ENCODE measurements around the gene VPS50.

DNA sequence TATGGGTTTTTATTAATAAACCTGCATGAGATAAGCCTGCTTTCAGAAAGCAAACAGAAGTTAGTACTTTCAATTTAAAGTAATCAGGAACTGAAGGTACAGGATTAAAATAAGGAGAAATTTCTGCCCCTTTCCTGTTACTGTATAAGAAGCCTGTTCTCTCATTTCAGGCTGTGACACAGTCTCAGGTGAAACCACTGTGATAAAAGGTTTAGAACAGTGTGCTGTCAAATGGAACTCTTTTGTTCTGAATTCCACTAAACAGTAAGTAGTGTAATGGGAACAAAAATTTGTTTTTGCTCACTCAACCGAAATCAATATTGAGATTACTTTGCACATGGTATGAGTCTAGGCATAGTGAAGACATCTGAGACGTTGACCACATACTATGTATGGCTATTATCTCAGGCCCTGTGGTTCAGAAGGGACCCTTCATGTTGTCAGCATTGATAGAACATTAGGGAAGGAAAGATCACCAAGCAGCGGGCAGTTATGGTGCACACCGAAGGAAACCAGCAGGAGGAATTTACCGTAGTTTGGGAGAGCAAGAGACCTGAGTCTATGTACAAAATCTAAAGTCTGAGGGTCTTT is 20.8 kb upstream of the VPS50 start:
- TF ChIP-seq, protein P1, sequence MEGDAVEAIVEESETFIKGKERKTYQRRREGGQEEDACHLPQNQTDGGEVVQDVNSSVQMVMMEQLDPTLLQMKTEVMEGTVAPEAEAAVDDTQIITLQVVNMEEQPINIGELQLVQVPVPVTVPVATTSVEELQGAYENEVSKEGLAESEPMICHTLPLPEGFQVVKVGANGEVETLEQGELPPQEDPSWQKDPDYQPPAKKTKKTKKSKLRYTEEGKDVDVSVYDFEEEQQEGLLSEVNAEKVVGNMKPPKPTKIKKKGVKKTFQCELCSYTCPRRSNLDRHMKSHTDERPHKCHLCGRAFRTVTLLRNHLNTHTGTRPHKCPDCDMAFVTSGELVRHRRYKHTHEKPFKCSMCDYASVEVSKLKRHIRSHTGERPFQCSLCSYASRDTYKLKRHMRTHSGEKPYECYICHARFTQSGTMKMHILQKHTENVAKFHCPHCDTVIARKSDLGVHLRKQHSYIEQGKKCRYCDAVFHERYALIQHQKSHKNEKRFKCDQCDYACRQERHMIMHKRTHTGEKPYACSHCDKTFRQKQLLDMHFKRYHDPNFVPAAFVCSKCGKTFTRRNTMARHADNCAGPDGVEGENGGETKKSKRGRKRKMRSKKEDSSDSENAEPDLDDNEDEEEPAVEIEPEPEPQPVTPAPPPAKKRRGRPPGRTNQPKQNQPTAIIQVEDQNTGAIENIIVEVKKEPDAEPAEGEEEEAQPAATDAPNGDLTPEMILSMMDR (IDR thresholded peaks at IDR 0.05): no peak
- TF ChIP-seq EP300 (IDR thresholded peaks at IDR 0.05): no peak
